Tibial nerve (tissue), 3 donors: ENCODE measurements around the gene GLUD2.
"Not testable (repeated sequence)": the region's sequence is repeated elsewhere in the genome, so short reads cannot be mapped to it uniquely, and the experiment has no call there.

ENCODE experiments used
- POLR2A ChIP-seq, 2 donors: fragments of 450-650 bp; IDR thresholded peaks; one replicate each; pipeline ENCODE4 v1.6.1; 2017; ENCODE audit warnings: antibody characterized with exemption in 2 of 2, mild to moderate bottlenecking in 2 of 2, moderate library complexity in 2 of 2
- TF ChIP-seq, protein P1 (sequence below), 5 experiments: fragments of 200-600 bp in 3 of 5; fragments of 450-650 bp in 2 of 5; sonication (generic) in 3 of 5; IDR thresholded peaks; one replicate each; pipeline ENCODE4 v1.5.1; 2016 to 2019; ENCODE audit warnings: antibody characterized with exemption in 5 of 5, mild to moderate bottlenecking in 3 of 5, moderate library complexity in 2 of 5

GRCh38 chrX:121084247-121084646, 36.8 kb downstream of the GLUD2 start:
- TF ChIP-seq, protein P1, sequence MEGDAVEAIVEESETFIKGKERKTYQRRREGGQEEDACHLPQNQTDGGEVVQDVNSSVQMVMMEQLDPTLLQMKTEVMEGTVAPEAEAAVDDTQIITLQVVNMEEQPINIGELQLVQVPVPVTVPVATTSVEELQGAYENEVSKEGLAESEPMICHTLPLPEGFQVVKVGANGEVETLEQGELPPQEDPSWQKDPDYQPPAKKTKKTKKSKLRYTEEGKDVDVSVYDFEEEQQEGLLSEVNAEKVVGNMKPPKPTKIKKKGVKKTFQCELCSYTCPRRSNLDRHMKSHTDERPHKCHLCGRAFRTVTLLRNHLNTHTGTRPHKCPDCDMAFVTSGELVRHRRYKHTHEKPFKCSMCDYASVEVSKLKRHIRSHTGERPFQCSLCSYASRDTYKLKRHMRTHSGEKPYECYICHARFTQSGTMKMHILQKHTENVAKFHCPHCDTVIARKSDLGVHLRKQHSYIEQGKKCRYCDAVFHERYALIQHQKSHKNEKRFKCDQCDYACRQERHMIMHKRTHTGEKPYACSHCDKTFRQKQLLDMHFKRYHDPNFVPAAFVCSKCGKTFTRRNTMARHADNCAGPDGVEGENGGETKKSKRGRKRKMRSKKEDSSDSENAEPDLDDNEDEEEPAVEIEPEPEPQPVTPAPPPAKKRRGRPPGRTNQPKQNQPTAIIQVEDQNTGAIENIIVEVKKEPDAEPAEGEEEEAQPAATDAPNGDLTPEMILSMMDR (IDR thresholded peaks at IDR 0.05) = not testable (repeated sequence)
- TF ChIP-seq POLR2A (IDR thresholded peaks at IDR 0.05) = not testable (repeated sequence)
